Lower leg skin (tissue), 4 donors: ENCODE data around the gene ARMCX1. TPM values are rescaled to one million over a fixed set of nuclear protein-coding genes. Genes with fewer than 3 reads are reported as not detected.
"Not testable (repeated sequence)": the region's sequence is repeated elsewhere in the genome, so short reads cannot be mapped to it uniquely, and the experiment has no call there.

Experiments used
- DNase-seq, 2 donors: peaks; one replicate each; pipeline ENCODE4 v3.0.0-alpha.2; 2019; ENCODE audit warnings: low spot score in 2 of 2
- H3K4me3 ChIP-seq: fragments of 200-600 bp; sonication (generic); 2 replicates; pipeline ENCODE4 v1.5.1; 2017; ENCODE audit warnings: mild to moderate bottlenecking, low read depth; ENCODE audit not compliant: poor library complexity, severe bottlenecking
- CTCF ChIP-seq, 3 donors: fragments of 450-650 bp; IDR thresholded peaks; one replicate each; pipeline ENCODE4 v1.5.1; 2016; ENCODE audit warnings: antibody characterized with exemption in 3 of 3, mild to moderate bottlenecking in 3 of 3, moderate library complexity in 2 of 3
- POLR2A ChIP-seq, 2 donors: fragments of 450-650 bp; IDR thresholded peaks; one replicate each; pipeline ENCODE4 v1.6.1; 2016 to 2017; ENCODE audit warnings: antibody characterized with exemption in 2 of 2, mild to moderate bottlenecking in 1 of 2, moderate library complexity in 1 of 2
- WGBS, 2 donors: methylation state at CpG; one replicate each; pipeline ENCODE4 v1.1.5; 2018; 5-methylcytosine and 5-hydroxymethylcytosine counted together
- intact Hi-C: fragments of 100-400 bp; cut with DNase I; formaldehyde crosslinking; loops from one replicate; pipeline ENCODE4 v1.15.0; 2023; ENCODE audit warnings: low total_unique reads
- total RNA-seq, 4 donors: library from RNA; depleted of rRNA; stranded (reverse); fragments of >200 nt; gene quantifications; one replicate each; pipeline ENCODE4 v1.1.0, GENCODE V29; 2016

The ARMCX1 gene
- total RNA-seq, 4 donors from 2014 or later = 16.2 to 20.9 (median 18.7) TPM

- TF ChIP-seq CTCF (IDR thresholded peaks at IDR 0.05) = no peak
- no peak for TF ChIP-seq POLR2A (IDR thresholded peaks at IDR 0.05)
- peak; percentile 24 to 87 for DNase-seq
- intact Hi-C loops = no loop called here
- 1 to 35% methylated on average over 20 to 26 of the region's 26 CpGs for WGBS, 2 donors
- peak overlapping the region; percentile 48 for H3K4me3 ChIP-seq
Measured at GRCh38 chrX:101550751-101551379, 518 bp downstream of the ARMCX1 start.

- DNase-seq = no peak
- TF ChIP-seq CTCF (IDR thresholded peaks at IDR 0.05) (no peak), POLR2A (IDR thresholded peaks at IDR 0.05) (no peak)
- H3K4me3 ChIP-seq = peak overlapping the region; percentile 48
- 13 to 50% methylated on average over 5 to 10 of the region's 10 CpGs for WGBS, 2 donors
- intact Hi-C loops = no loop called here
Measured at GRCh38 chrX:101551380-101551767, 1.0 kb downstream of the ARMCX1 start.

- 86 to 91% methylated on average over 15 to 23 of the region's 23 CpGs for WGBS, 2 donors
- TF ChIP-seq POLR2A (IDR thresholded peaks at IDR 0.05) = no peak
- TF ChIP-seq CTCF (IDR thresholded peaks at IDR 0.05) = no peak
- intact Hi-C loops = no loop called here
- DNase-seq = no peak
- H3K4me3 ChIP-seq = no peak overlapping the region
Measured at GRCh38 chrX:101552714-101553113, 2.4 kb downstream of the ARMCX1 start.

- TF ChIP-seq POLR2A (IDR thresholded peaks at IDR 0.05) (no peak), CTCF (IDR thresholded peaks at IDR 0.05) (no peak)
- no peak overlapping the region for H3K4me3 ChIP-seq
- no peak for DNase-seq
- intact Hi-C loops = no loop called here
Measured at GRCh38 chrX:101564651-101565050, 14.3 kb downstream of the ARMCX1 start.

- intact Hi-C loops = no loop called here
- DNase-seq = peak in 1 of 2 donors; percentile 16
- TF ChIP-seq CTCF (IDR thresholded peaks at IDR 0.05) (no peak), POLR2A (IDR thresholded peaks at IDR 0.05) (no peak)
- H3K4me3 ChIP-seq = no peak overlapping the region
- 8 to 11% methylated on average over 5 of the region's 5 CpGs for WGBS, 2 donors
Measured at GRCh38 chrX:101595739-101596419, 45.5 kb downstream of the ARMCX1 start.

GRCh38 chrX:101599592-101599991 lies 49.2 kb downstream of the ARMCX1 start:
- DNase-seq, intact Hi-C loops, H3K4me3 ChIP-seq: not testable (repeated sequence)
- 83% methylated on average over 5 of the region's 8 CpGs; no CpG with 5 or more reads in 1 of the 2 donors for WGBS, 2 donors
